Mesothelial cell of epicardium (in vitro differentiated cells): Measurements from ENCODE around the gene URM1. TPM values are rescaled to one million over a fixed set of nuclear protein-coding genes. Genes with fewer than 3 reads are reported as not detected.
A peak's percentile ranks its signal among the peaks of the same experiment; 100 is the strongest.

Source experiments
- DNase-seq, 2 experiments: peaks; one replicate each; pipeline ENCODE4 v3.0.0; 2021; ENCODE audit warnings: low spot score in 2 of 2; ENCODE audit not compliant: unreplicated experiment in 2 of 2
- H3K27ac Mint-ChIP-seq: 2 replicates; pipeline ENCODE4 v1.8.0; 2021; ENCODE audit warnings: mixed read lengths
- H3K27me3 Mint-ChIP-seq: 2 replicates; pipeline ENCODE4 v1.8.0; 2021; ENCODE audit warnings: low read depth, mixed read lengths
- H3K36me3 Mint-ChIP-seq: 2 replicates; pipeline ENCODE4 v1.8.0; 2021; ENCODE audit warnings: mixed read lengths
- H3K4me1 Mint-ChIP-seq: 2 replicates; pipeline ENCODE4 v1.8.0; 2021; ENCODE audit warnings: mixed read lengths
- H3K4me3 Mint-ChIP-seq: 2 replicates; pipeline ENCODE4 v1.8.0; 2021; ENCODE audit warnings: mild to moderate bottlenecking, moderate library complexity, mixed read lengths
- H3K9me3 Mint-ChIP-seq: 2 replicates; pipeline ENCODE4 v1.8.0; 2021; ENCODE audit warnings: mixed read lengths
- CTCF ChIP-seq: fragments of 200-600 bp; sonication (generic); IDR thresholded peaks from one replicate; pipeline ENCODE4 v1.5.0; 2021; ENCODE audit warnings: antibody characterized with exemption; ENCODE audit not compliant: unreplicated experiment
- total RNA-seq: library from RNA; stranded (reverse); gene quantifications from 3 replicates; pipeline ENCODE4 v1.2.1, GENCODE V29; 2021

Gene URM1
- total RNA-seq, 1 donor from 2014 or later: 54.9 TPM

GRCh38 chr9:128424268-128424780 lies 53.1 kb downstream of the URM1 start:
- no peaks in the 10 kb centered on the region for H3K9me3 Mint-ChIP-seq
- no peak overlapping the region for H3K4me3 Mint-ChIP-seq
- H3K27ac Mint-ChIP-seq: no peak overlapping the region
- DNase-seq: no peak
- peaks cover 13% of the 10 kb centered on the region for H3K36me3 Mint-ChIP-seq
- no peak for TF ChIP-seq CTCF
- H3K27me3 Mint-ChIP-seq: no peaks in the 10 kb centered on the region
- peaks cover 8% of the 10 kb centered on the region for H3K4me1 Mint-ChIP-seq

- TF ChIP-seq CTCF: no peak
- no peak for DNase-seq
- H3K4me1 Mint-ChIP-seq: no peaks in the 10 kb centered on the region
- H3K36me3 Mint-ChIP-seq: peaks cover 19% of the 10 kb centered on the region
- no peaks in the 10 kb centered on the region for H3K9me3 Mint-ChIP-seq
- H3K4me3 Mint-ChIP-seq: peak overlapping the region; percentile 8
- H3K27me3 Mint-ChIP-seq: no peaks in the 10 kb centered on the region
- H3K27ac Mint-ChIP-seq: no peak overlapping the region
These were observed 57.7 kb downstream of the URM1 start for GRCh38 chr9:128428644-128429512.

GRCh38 chr9:128429513-128430086 lies 58.4 kb downstream of the URM1 start:
- Mint-ChIP-seq H3K27me3 (no peaks in the 10 kb centered on the region), H3K4me3 (no peak overlapping the region), H3K27ac (no peak overlapping the region), H3K4me1 (no peaks in the 10 kb centered on the region), H3K36me3 (peaks cover 12% of the 10 kb centered on the region), H3K9me3 (no peaks in the 10 kb centered on the region)
- no peak for TF ChIP-seq CTCF
- DNase-seq: no peak

DNA sequence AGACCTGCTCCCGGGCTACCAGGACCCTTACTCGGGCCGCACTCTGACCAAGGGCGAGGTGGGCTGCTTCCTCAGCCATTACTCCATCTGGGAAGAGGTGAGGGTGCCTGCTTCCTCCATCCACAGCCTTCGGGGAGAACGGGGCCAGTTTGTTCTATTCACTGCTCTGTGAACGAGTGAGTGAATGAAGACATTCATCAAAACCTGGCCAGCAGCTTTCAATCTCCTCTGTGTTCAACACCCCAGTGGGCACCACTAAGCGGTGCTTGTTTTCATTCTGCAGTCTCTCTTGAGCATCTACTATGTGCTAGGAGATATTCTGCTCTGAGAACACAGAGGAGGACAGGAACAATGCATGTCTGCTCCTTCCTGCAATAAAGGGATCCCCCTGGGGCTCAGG lies 60.0 kb downstream of the URM1 start:
- no peak for DNase-seq
- TF ChIP-seq CTCF: no peak
- Mint-ChIP-seq H3K9me3 (no peaks in the 10 kb centered on the region), H3K27me3 (no peaks in the 10 kb centered on the region), H3K36me3 (peaks cover 13% of the 10 kb centered on the region), H3K27ac (no peak overlapping the region), H3K4me1 (no peaks in the 10 kb centered on the region), H3K4me3 (no peak overlapping the region)

- no peaks in the 10 kb centered on the region for H3K4me1 Mint-ChIP-seq
- DNase-seq: no peak
- H3K36me3 Mint-ChIP-seq: peaks cover 14% of the 10 kb centered on the region
- H3K27ac Mint-ChIP-seq: no peak overlapping the region
- TF ChIP-seq CTCF: no peak
- no peak overlapping the region for H3K4me3 Mint-ChIP-seq
- H3K9me3 Mint-ChIP-seq: no peaks in the 10 kb centered on the region
- no peaks in the 10 kb centered on the region for H3K27me3 Mint-ChIP-seq
These were observed 63.2 kb downstream of the URM1 start for GRCh38 chr9:128434340-128434739.
